Measurements from ENCODE around the gene TACC2. TPM values are rescaled to one million over a fixed set of nuclear protein-coding genes. Genes with fewer than 3 reads are reported as not detected.

The TACC2 gene
- total RNA-seq, 2 experiments from 2014 or later: not detected

GRCh38 chr10:121975295-121976086, 13.5 kb upstream of the TACC2 start:
- peaks cover 19% of the 10 kb centered on the region for H3K4me1 Mint-ChIP-seq (ENCODE audit: low read depth)
- no peaks in the 10 kb centered on the region for H3K27me3 ChIP-seq (ENCODE audit: control insufficient read depth in 1 of 2, insufficient read depth in 2 of 2, low read length in 2 of 2)
- no peak overlapping the region for H3K27ac Mint-ChIP-seq
- H3K9me3 Mint-ChIP-seq: no peaks in the 10 kb centered on the region
- ChIA-PET POLR2A (interaction anchor here (2.4 kb wide), 1 partner anchor 47 kb away, joined by 9 read pairs; the partner anchor contains the start of gene ATE1), CTCF (no interaction called here)
- no peak overlapping the region for H3K27ac ChIP-seq (ENCODE audit: low read depth in 1 of 2, low read length in 2 of 2)
- TF ChIP-seq CTCF (IDR thresholded peaks at IDR 0.05): peak; percentile 58
- H3K36me3 Mint-ChIP-seq (ENCODE audit: low read depth): peaks cover 24% of the 10 kb centered on the region
- peaks cover 21% of the 10 kb centered on the region for H3K4me1 ChIP-seq (ENCODE audit: insufficient read depth, low read length)
- peaks cover 9% of the 10 kb centered on the region for H3K36me3 ChIP-seq (ENCODE audit: insufficient read depth, low read length)
- DNase-seq (no peak), ATAC-seq (ENCODE audit: poor library complexity) (peak; percentile 6)
- intact Hi-C loops (cut with DNase I, micrococcal nuclease): loop anchor here in 1 of 2 experiments (1.0 to 10.0 kb wide), 3 partner anchors 47 to 1039 kb away; partner anchors contain the start of genes ATE1 and PLEKHA1
- H3K27me3 Mint-ChIP-seq: no peaks in the 10 kb centered on the region
- H3K4me3 ChIP-seq (ENCODE audit: low read length): peak overlapping the region; percentile 63
- H3K4me3 Mint-ChIP-seq: peak overlapping the region; percentile 82
- peaks cover 0 to 4% of the 10 kb centered on the region in 2 experiments for H3K9me3 ChIP-seq (ENCODE audit: control insufficient read depth in 1 of 2, insufficient read depth in 1 of 2, low read length in 2 of 2)

DNA sequence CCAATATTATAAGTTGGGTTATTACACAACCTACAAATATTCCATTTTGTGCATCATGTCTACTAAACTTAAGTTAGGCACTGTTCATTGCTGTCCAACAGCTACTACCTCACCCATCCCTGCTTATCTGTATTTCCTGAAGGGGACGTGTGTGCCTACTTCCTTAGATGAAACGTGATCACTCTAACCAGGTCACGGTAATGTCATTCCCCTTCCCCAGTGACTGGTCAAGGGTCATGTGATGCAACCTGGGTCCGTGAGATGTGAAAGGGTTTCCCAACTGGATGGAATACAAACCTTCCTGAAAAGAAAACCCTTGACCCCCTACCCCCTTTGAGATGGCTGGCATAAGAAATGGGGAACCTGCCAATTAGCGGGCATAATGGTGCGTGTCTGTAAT, 12.4 kb upstream of the TACC2 start:
- POLR2A ChIA-PET: no interaction called here
- H3K4me3 Mint-ChIP-seq: peak overlapping the region; percentile 82
- ATAC-seq (ENCODE audit: poor library complexity): no peak

DNA sequence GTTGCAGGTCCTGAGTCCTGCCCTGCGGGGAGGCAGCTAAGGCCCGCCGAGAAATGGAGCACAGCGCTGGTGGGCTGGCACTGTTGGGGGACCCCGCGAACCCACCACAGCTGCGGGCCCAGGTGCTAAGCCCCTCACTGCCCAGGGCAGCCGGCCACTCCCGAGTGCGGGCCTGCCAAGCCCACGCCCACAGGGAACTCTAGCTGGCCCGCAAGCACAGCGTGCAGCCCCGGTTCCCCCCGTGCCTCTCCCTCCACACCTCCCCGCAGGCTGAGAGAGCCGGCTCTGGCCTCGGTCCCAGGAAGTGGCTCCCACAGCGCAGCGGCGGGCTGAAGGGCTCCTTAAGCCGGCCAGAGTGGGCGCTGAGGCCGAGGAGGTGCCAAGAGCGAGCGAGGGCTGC, 10.5 kb upstream of the TACC2 start:
- ChIA-PET CTCF (no interaction called here), POLR2A (no interaction called here)
- Mint-ChIP-seq H3K27me3 (no peaks in the 10 kb centered on the region), H3K4me3 (no peak overlapping the region), H3K9me3 (no peaks in the 10 kb centered on the region), H3K4me1 (ENCODE audit: low read depth) (peaks cover 8% of the 10 kb centered on the region), H3K36me3 (ENCODE audit: low read depth) (peaks cover under 1% of the 10 kb centered on the region), H3K27ac (no peak overlapping the region)
- intact Hi-C loops (cut with DNase I, micrococcal nuclease): loop anchor here in 1 of 2 experiments (10.0 kb wide), 2 partner anchors 396 to 1036 kb away; partner anchors contain the start of gene PLEKHA1
- ATAC-seq (ENCODE audit: poor library complexity): no peak
- H3K27me3 ChIP-seq (ENCODE audit: control insufficient read depth in 1 of 2, insufficient read depth in 2 of 2, low read length in 2 of 2): no peaks in the 10 kb centered on the region
- TF ChIP-seq CTCF (IDR thresholded peaks at IDR 0.05): no peak
- H3K9me3 ChIP-seq (ENCODE audit: control insufficient read depth in 1 of 2, insufficient read depth in 1 of 2, low read length in 2 of 2): peaks cover 0 to 4% of the 10 kb centered on the region in 2 experiments
- no peak overlapping the region for H3K27ac ChIP-seq (ENCODE audit: low read depth in 1 of 2, low read length in 2 of 2)
- DNase-seq: peak in 1 of 14 experiments; percentile 13
- no peaks in the 10 kb centered on the region for H3K36me3 ChIP-seq (ENCODE audit: insufficient read depth, low read length)
- no peak overlapping the region for H3K4me3 ChIP-seq (ENCODE audit: low read length)
- peaks cover 13% of the 10 kb centered on the region for H3K4me1 ChIP-seq (ENCODE audit: insufficient read depth, low read length)

More for the DNA sequence above, 12.4 kb upstream of the TACC2 start:
- DNase-seq: no peak
- CTCF ChIA-PET: no interaction called here
- Histone ChIP-seq H3K36me3 (ENCODE audit: insufficient read depth, low read length) (peaks cover 3% of the 10 kb centered on the region), H3K4me3 (ENCODE audit: low read length) (no peak overlapping the region), H3K4me1 (ENCODE audit: insufficient read depth, low read length) (peaks cover 21% of the 10 kb centered on the region), H3K27me3 (ENCODE audit: control insufficient read depth in 1 of 2, insufficient read depth in 2 of 2, low read length in 2 of 2) (no peaks in the 10 kb centered on the region), H3K9me3 (ENCODE audit: control insufficient read depth in 1 of 2, insufficient read depth in 1 of 2, low read length in 2 of 2) (peaks cover 0 to 4% of the 10 kb centered on the region in 2 experiments), H3K27ac (ENCODE audit: low read depth in 1 of 2, low read length in 2 of 2) (no peak overlapping the region)
- Mint-ChIP-seq H3K9me3 (no peaks in the 10 kb centered on the region), H3K27ac (no peak overlapping the region), H3K27me3 (no peaks in the 10 kb centered on the region), H3K4me1 (ENCODE audit: low read depth) (peaks cover 19% of the 10 kb centered on the region), H3K36me3 (ENCODE audit: low read depth) (peaks cover 15% of the 10 kb centered on the region)
- no peak for TF ChIP-seq CTCF (IDR thresholded peaks at IDR 0.05)
- intact Hi-C loops (cut with DNase I, micrococcal nuclease): loop anchor here in 1 of 2 experiments (10.0 kb wide), 2 partner anchors 398 to 1038 kb away; partner anchors contain the start of gene PLEKHA1
